ENCODE results near the gene KRT81.
"Not testable (repeated sequence)": the region's sequence is repeated elsewhere in the genome, so short reads cannot be mapped to it uniquely, and the experiment has no call there.

The KRT81 gene

GRCh38 chr12:52252175-52252615 is 39.1 kb downstream of the KRT81 start:
- not testable (repeated sequence) for DNase-seq

GRCh38 chr12:52251367-52252051 is 39.8 kb downstream of the KRT81 start:
- no peak for DNase-seq

DNA sequence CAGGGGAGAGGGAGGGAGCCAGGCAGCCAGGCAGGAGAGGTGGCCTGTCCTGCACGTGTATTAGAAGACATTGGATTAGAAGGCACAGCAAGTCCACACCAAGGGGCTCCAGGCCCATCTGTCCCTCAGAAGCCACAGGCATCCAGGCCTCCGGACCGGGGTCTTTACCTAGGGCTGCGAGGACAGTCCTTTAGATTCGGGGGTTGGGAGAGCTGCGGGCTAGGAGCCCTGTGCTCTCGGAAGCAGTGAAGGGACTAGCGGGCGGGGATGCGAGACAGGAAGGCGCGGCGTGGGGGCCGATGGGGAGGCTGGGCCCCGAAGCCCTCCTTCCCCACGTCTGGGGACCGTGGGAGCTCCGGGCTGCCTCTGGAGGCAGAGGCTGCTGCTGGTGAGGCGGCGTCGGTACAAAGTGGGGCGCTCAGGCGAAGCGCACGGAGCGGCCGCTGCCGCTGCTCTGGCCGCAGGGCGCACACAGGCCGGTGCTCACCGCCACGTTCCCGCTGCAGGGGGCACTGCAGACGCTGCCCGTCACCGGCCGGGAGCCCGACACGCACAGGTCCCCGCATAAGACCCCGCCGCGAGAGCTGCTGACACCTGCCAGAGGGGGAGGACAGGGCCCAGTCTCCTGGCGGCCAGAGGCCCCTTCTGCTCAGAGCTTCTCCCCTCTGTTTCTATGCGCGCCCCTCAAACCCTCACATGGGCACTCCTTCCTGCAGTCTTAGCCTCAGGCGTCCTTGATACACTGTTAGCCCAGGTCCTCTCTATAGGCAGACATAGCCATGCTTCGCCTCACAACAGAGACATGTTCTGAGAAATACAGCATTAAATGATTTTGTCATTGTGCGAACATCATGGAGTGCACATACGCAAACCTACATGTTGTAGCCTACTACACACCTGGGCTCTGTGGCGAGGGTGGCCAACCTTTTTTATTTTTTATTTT is 41.0 kb downstream of the KRT81 start:
- no peak for DNase-seq

- DNase-seq = no peak
These were observed 41.8 kb downstream of the KRT81 start for GRCh38 chr12:52249511-52250047.

- DNase-seq = no peak
These were observed 42.5 kb downstream of the KRT81 start for GRCh38 chr12:52248541-52249461.

DNA sequence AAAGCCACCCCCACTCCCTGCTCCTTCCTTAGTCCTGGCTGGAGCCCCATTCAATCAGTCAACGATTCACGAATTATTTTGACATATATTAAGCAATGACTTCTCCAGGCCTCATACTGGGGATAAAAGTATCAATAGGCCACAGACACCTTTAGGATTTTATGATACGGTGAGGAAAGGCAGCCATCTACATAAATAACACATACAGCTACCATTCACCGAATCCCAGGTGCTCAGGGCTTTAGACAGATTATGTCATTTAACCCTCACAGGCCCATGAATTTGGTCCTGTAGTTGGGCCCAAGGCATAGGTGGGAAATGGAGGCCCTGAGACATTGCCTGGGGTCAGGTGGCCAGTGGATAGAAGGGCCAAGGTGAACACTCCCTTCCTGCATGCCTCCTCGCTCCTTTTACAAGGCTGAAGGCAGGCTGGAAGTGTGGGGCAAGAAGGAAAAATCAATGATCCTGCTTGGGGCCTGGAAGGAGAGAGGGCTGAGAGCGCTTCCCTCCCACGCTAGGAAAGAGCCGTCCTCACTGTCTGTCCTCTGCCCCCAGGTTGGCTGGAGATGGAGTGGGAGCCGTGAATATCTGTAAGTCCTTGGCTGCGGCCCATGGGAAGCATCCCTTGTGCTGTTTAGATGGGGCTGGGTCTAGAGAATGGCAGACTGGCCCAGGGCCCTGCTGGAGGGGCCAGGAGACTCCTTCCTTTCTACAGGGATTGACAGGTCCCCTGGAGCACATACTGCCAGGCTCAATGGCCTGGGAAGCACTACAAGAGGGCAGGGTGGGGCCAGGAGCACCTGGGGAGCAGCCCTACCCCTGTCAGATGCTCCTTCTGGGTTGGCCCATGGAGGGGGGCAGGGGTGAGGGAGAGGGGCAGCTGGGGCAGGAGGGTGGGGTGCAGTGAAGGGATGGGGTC is 43.5 kb downstream of the KRT81 start:
- DNase-seq = no peak

- peak; percentile 8 for DNase-seq
These were observed 44.4 kb downstream of the KRT81 start for GRCh38 chr12:52246720-52247621.

DNA sequence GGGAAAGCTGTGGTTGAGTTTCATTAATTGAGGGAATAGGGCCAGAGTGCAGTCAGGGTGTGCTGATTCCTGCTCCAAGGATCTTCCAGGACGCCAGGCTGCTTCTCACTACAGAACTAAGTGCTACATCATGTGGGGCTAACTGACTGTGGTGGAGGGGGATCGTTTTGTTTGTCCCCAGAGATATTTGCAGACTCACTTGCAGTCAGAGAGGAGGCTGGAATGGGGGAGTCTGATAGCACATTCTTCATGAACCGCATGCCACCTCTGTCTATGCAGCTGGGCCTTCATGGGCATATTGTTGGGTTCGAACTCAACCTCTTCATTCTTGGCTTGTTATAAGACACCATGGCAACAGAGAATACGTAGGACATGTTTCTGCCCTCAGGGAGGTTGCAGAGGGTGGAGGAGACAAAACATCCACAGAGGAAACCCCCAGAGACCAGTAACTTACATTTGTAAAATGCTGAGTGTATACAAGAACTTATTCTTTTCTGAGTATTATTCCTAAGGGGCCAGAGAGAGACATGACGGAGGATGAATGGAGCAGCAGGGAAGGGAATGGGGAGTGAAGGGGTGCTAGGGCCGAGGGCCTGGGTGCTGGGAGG is 45.3 kb downstream of the KRT81 start:
- DNase-seq = no peak

DNA sequence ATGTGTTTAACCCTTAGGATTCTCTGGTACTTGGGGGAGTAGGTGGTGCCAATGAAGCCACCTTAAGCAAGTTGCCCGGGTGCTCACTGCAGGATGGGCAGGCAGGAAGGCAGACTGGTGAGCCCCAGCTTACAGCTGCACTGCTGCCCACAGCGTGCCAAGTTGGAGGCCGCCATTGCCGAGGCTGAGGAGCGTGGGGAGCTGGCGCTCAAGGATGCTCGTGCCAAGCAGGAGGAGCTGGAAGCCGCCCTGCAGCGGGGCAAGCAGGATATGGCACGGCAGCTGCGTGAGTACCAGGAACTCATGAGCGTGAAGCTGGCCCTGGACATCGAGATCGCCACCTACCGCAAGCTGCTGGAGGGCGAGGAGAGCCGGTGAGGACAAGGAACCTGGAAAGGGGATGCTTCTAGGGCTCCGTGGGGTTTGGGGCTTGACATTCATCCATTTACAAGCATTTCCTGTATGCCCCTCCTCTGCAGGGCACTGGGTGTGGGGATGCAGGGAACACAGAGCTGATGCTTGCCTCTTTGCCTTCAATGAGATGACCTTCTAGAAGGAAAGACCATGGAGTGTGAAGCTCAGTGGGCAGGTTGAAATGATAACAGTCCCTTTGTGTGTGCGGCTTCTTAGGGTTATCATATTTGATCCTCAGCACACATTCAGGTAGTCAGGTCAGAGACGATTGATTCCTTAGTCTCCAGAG is 45.9 kb downstream of the KRT81 start:
- DNase-seq = no peak

DNA sequence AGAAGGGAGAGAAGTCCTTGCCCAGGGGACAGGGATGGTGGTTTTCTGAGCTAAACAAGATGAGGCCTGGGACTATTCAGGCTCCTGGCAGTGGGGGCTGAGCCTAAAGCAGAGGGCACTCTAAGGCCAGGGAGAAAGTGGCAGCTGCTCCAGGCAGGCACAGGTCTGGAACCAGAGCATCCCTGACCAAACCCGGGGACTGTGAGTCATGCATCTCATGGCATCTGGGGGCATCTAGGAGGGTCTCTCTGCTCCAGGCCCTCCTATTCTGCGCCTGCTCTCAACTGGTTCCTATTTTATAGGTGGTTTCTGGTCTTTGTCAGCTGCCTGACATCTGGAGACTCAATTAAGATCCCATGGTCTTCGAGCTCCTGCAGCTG is 46.7 kb downstream of the KRT81 start:
- DNase-seq = no peak

DNA sequence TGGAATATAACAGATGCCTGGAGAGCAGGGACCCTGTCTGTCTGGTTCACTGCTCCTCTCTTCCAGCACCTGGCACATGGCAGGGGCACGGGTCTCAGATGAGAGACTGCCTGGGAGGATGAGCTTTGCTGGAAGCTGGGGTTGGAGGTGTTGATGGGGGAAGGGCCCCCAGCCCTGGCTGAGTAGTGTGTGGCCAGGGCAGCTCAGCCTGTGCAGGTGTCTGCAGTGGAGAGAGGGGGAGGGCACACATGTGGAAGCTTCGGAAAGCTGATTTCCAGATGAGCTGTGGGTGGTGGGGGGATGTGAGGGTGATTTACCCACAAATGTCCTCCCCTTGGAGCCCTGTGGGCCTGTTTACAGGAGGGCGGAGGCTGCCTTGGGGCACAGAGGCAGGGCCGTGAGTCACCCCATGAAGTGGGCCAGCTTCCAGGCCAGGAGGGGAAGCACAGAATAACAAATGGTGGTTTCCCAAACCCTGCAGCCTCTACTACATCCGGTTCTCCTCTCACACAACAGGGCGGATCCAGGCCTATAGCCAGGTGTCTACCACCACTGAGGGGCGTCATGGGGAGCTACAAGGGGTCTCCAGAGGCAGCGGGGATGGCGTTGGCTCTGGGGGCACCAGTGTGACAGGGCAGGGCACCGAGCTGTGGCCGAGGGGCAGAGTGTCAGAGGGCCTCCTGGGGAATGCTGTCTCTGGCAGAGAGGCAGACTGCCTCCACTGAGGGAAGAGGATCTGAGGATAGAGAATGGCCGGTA is 47.3 kb downstream of the KRT81 start:
- no peak for DNase-seq

DNA sequence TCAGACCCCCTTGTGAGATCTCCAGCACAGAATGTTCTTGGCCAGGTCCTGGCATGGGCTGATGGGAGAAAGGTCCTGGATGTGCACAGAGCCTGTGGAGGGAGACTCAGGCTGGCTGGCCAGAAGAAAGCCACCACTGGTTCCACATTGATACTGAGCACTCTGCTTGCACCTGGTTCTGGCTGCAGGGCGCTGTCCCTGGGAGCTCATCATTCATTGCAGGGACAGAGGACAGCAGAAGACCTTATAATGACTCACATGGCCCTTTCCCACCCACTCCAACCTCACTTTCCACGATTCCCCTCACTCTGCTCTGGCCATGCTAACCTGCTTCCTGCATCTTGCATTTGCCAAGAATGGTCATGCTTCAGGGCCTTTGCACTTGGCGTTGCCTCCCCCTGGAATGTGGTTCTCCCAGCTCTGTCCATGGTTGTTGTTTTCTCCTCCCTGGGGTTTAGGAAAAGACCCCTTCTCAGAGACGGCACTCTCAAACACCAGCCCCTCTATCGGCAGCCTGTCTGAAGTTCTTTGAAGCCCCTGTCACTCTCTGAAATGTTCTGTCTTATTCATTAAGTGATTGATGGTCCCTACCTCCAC is 48.0 kb downstream of the KRT81 start:
- DNase-seq = no peak

DNA sequence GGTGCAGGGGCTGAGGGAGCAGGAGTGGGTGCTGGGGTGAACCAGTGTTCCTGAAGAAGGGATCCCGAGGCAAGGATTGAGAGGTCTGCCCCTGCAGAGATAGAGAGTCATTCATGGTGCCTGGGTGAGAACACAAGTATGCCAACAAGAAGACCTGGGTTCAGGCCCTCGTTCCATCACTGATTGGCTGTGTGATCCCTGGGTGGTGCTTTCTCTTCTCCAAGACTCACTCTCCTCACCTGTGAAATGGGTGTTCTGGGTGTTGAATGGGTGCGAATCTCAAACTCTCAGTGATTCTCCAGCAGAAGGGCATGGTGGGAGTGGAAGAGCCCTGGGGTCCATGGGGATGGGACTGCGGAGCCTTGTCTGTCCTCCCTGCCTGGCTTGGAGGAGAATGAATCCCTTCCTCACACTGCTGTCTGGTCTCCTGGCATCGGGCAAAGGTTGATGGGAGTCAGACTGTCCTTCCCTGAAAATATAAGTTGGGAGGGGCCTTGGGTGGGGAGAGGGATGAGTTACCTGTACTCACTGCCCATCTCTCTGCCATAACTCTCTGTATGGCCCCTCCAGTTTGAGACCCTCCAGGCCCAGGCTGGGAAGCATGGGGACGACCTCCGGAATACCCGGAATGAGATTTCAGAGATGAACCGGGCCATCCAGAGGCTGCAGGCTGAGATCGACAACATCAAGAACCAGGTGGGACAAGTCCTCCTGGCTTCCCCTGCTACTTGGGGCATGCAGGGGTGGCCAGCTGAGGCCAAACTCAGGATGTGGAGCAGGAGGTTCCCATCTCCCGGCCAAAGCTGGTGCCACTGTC is 48.7 kb downstream of the KRT81 start:
- no peak for DNase-seq

DNA sequence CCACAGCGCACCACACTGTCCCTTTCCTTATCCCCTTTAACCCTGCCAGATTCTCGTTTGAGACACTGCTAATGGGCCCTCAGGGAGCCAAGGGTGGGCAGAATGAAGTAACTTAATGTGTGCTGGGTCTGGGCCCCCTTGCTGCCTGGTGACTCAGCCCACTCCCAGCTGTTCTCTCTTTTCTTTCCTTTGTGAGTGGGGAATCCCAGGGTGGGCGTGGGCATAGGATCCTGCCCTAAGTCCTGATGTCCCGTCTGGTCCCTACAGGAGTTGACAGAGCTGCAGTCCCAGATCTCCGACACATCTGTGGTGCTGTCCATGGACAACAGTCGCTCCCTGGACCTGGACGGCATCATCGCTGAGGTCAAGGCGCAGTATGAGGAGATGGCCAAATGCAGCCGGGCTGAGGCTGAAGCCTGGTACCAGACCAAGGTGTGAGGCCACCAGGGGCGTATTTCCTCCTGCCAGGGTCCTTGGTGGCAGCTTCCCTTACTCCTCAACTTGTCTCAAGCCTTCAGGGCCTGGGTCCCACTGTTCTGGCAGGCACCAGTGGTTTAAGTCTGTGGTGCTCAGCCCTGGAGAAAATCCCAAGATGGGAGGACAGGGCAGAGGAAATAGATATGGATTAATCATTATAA is 50.0 kb downstream of the KRT81 start:
- no peak for DNase-seq

DNA sequence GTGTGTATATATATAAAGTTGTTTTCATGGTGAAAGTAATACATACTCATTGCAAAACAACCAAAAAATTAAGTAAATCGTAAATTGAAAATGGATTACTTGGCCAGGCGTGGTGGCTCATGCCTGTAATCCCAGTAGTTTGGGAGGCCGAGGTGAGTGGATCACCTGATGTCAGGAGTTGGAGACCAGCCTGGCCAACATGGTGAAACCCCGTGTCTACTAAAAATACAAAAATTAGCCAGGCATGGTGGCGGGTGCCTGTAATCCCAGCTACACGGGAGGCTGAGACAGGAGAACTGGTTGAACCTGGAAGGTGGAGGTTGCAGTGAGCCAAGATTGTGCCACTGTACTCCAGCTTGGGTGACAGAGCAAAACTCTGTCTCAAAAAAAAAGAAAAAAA is 51.1 kb downstream of the KRT81 start:
- not testable (repeated sequence) for DNase-seq

GRCh38 chr12:52239767-52240166 is 51.6 kb downstream of the KRT81 start:
- DNase-seq = no peak
